Endothelial cell of umbilical vein (primary cell): ENCODE data around the gene ATN1. TPM values are rescaled to one million over a fixed set of nuclear protein-coding genes. Genes with fewer than 3 reads are reported as not detected.
"Not testable (repeated sequence)": the region's sequence is repeated elsewhere in the genome, so short reads cannot be mapped to it uniquely, and the experiment has no call there.

Source experiments
- BruUV-seq: library from RNA; stranded (reverse); fragments of 400-500 nt; replicated peaks from 2 replicates; lab custom pipeline; 2021; lab: Mats Ljungman, UMichigan
- CTCF ChIA-PET: fragments of 300-600, 350-600 bp; sonication (Branson Sonifier 250); formaldehyde crosslinking; loops from one replicate; lab custom pipeline; 2021; ENCODE audit warnings: antibody characterized with exemption, inconsistent platforms; lab: Charles Lee
- POLR2A ChIA-PET: fragments of 300-600, 350-600 bp; sonication (Branson Sonifier 250); formaldehyde crosslinking; loops from one replicate; lab custom pipeline; 2021; ENCODE audit warnings: antibody characterized with exemption, inconsistent platforms; lab: Charles Lee
- DNase-seq: peaks from one replicate; pipeline ENCODE4 v3.0.0-alpha.2; 2011; ENCODE audit warnings: low read depth, low spot score
- FAIRE-seq: peaks from 2 replicates; lab custom pipeline; 2011; peaks lifted over from hg19 to GRCh38; lab: Jason Lieb, UNC
- H2AFZ ChIP-seq: 2 replicates; pipeline ENCODE4 v1.6.0; 2012; ENCODE audit warnings: low read depth, low read length, control low read depth, inconsistent platforms
- H3K27ac ChIP-seq: 2 replicates; pipeline ENCODE4 v1.5.1; 2011; ENCODE audit warnings: low read depth, mild to moderate bottlenecking, control low read depth, low read length, moderate library complexity; ENCODE audit not compliant: insufficient read depth
- H3K27me3 ChIP-seq, 2 experiments: 2 replicates each; pipeline versions ENCODE4 v1.6.0 to v1.6.1; 2011; ENCODE audit warnings: low read length in 2 of 2, mixed read lengths in 1 of 2; ENCODE audit not compliant: control insufficient read depth in 2 of 2, insufficient read depth in 2 of 2
- H3K36me3 ChIP-seq, 2 experiments: 2 replicates in 1 of 2; 3 replicates in 1 of 2; pipeline ENCODE4 v1.5.1; 2011; ENCODE audit warnings: low read length in 2 of 2, mild to moderate bottlenecking in 1 of 2, moderate library complexity in 1 of 2; ENCODE audit not compliant: control insufficient read depth in 2 of 2, insufficient read depth in 2 of 2; ENCODE audit errors: extremely low read depth in 1 of 2
- H3K4me1 ChIP-seq: 3 replicates; pipeline ENCODE4 v1.5.1; 2011; ENCODE audit warnings: mild to moderate bottlenecking, low read length; ENCODE audit not compliant: control insufficient read depth, insufficient read depth; ENCODE audit errors: extremely low read depth
- H3K4me2 ChIP-seq: 2 replicates; pipeline ENCODE4 v1.6.1; 2011; ENCODE audit warnings: low read length, control low read depth, mixed read lengths; ENCODE audit not compliant: insufficient read depth
- H3K4me3 ChIP-seq, 3 experiments: fragments of 200-600 bp in 1 of 3; sonication (generic), shearing (Covaris generic) in 1 of 3; replicated peaks in 1 of 3; 2 replicates each; pipeline ENCODE4 v1.5.1; 2011 to 2016; ENCODE audit warnings: control low read depth in 3 of 3, low read length in 3 of 3, mild to moderate bottlenecking in 2 of 3, inconsistent platforms in 1 of 3, low read depth in 1 of 3, moderate library complexity in 1 of 3; ENCODE audit not compliant: insufficient read depth in 1 of 3
- H3K79me2 ChIP-seq: 2 replicates; pipeline ENCODE4 v1.6.0; 2012; ENCODE audit warnings: low read length, inconsistent platforms; ENCODE audit not compliant: control insufficient read depth, insufficient read depth
- H3K9ac ChIP-seq: replicated peaks from 2 replicates; pipeline ENCODE3; 2011; ENCODE audit warnings: low read length, control low read depth; ENCODE audit not compliant: insufficient read depth; ENCODE audit errors: extremely low read depth
- H3K9me1 ChIP-seq: replicated peaks from 3 replicates; pipeline ENCODE4 v1.6.0; 2011; ENCODE audit warnings: mild to moderate bottlenecking, low read length; ENCODE audit not compliant: control insufficient read depth, insufficient read depth; ENCODE audit errors: extremely low read depth
- H3K9me3 ChIP-seq: replicated peaks from 2 replicates; pipeline ENCODE4 v1.5.1; 2012; ENCODE audit warnings: low read length, inconsistent platforms; ENCODE audit not compliant: control insufficient read depth, insufficient read depth
- H4K20me1 ChIP-seq: replicated peaks from 2 replicates; pipeline ENCODE3; 2011; ENCODE audit warnings: mild to moderate bottlenecking, low read length; ENCODE audit not compliant: control insufficient read depth, insufficient read depth; ENCODE audit errors: extremely low read depth
- GATA2 ChIP-seq: IDR thresholded peaks from 2 replicates; pipeline ENCODE4 v1.7.0; 2011; ENCODE audit warnings: low read depth, mild to moderate bottlenecking, moderate library complexity, mixed read lengths, low read length; ENCODE audit not compliant: insufficient read length, insufficient read depth
- JUN ChIP-seq: IDR thresholded peaks from 2 replicates; pipeline ENCODE4 v1.6.1; 2011; ENCODE audit warnings: borderline replicate concordance, low read depth; ENCODE audit not compliant: insufficient read length, insufficient read depth
- dilution Hi-C: fragments of 300-500 bp; cut with MboI; formaldehyde crosslinking; loops from one replicate; pipeline ENCODE4 v1.15.0; 2019; ENCODE audit warnings: low sequenced_read_pairs; ENCODE audit not compliant: extremely low pct_ligation_motif_present
- intact Hi-C: fragments of 100-400 bp; cut with micrococcal nuclease; formaldehyde crosslinking; loops from one replicate; pipeline ENCODE4 v1.10.0; 2022
- polyA plus RNA-seq, 4 experiments: library from polyadenylated mRNA; depleted of rRNA in 3 of 4; stranded (reverse) in 3 of 4; unstranded in 1 of 4; fragments of >200 nt; gene quantifications; 2 replicates each; pipeline versions ENCODE4 v1.2.1 to v1.2.3, GENCODE V29; 2011 to 2012; ENCODE audit warnings: missing spikeins in 1 of 4
- total RNA-seq: library from RNA; stranded (reverse); gene quantifications from 2 replicates; pipeline ENCODE4 v1.2.3, GENCODE V29; 2021

Gene ATN1
- total and polyA plus RNA-seq, 2 donors (not counting 3 experiments of a cell fraction or from before 2014, with no cell fraction given), result 46.4 to 117 TPM

GRCh38 chr12:6888360-6888759 lies 39.4 kb upstream of the ATN1 start:
- POLR2A ChIA-PET, result no interaction called here
- H3K4me3 ChIP-seq, result no peak overlapping the region
- no peaks in the 10 kb centered on the region for H3K79me2 ChIP-seq
- H3K4me2 ChIP-seq, result no peak overlapping the region
- no peaks in the 10 kb centered on the region for H3K9me1 ChIP-seq
- no peaks in the 10 kb centered on the region for H3K27me3 ChIP-seq
- no peak overlapping the region for H3K9ac ChIP-seq
- no peak overlapping the region for H2AFZ ChIP-seq
- H3K27ac ChIP-seq, result no peak overlapping the region
- peaks cover 10% of the 10 kb centered on the region for H3K4me1 ChIP-seq
- CTCF ChIA-PET, result no interaction called here
- intact Hi-C loops, result no loop called here
- DNase-seq (no peak), FAIRE-seq (peak; percentile 37)
- no peaks in the 10 kb centered on the region for H3K9me3 ChIP-seq
- H3K36me3 ChIP-seq, result peaks cover 3 to 11% of the 10 kb centered on the region in 2 experiments
- TF ChIP-seq JUN (no peak), GATA2 (no peak)
- H4K20me1 ChIP-seq, result no peaks in the 10 kb centered on the region
- no TSS peak for BruUV-seq
- dilution Hi-C loops, result no loop called here

- H3K36me3 ChIP-seq, H4K20me1 ChIP-seq, H3K9ac ChIP-seq, H3K4me2 ChIP-seq, H3K79me2 ChIP-seq, dilution Hi-C loops, H3K9me3 ChIP-seq, H3K9me1 ChIP-seq, H3K4me3 ChIP-seq, CTCF ChIA-PET, H3K27ac ChIP-seq, H3K27me3 ChIP-seq, H2AFZ ChIP-seq, H3K4me1 ChIP-seq, POLR2A ChIA-PET, BruUV-seq, DNase-seq, intact Hi-C loops: not testable (repeated sequence)
- peak; percentile 8 for FAIRE-seq
Measured at GRCh38 chr12:6888794-6889193, 39.0 kb upstream of the ATN1 start.

- intact Hi-C loops, H3K4me3 ChIP-seq, dilution Hi-C loops, H3K4me1 ChIP-seq, CTCF ChIA-PET, H3K9me3 ChIP-seq, H3K27me3 ChIP-seq, BruUV-seq, FAIRE-seq, H2AFZ ChIP-seq, H3K9ac ChIP-seq, DNase-seq, H3K79me2 ChIP-seq, H3K36me3 ChIP-seq, H4K20me1 ChIP-seq, H3K9me1 ChIP-seq: not testable (repeated sequence)
- peak overlapping the region; percentile 96 for H3K27ac ChIP-seq
- H3K4me2 ChIP-seq, result peak overlapping the region; percentile 86
- POLR2A ChIA-PET, result interaction anchor here (2.2 kb wide), 1 partner anchor 23 kb away, joined by 22 read pairs; the partner anchor contains the start of gene TPI1
Measured at GRCh38 chr12:6889775-6890573, 37.8 kb upstream of the ATN1 start.
